ENCODE results near the gene ANKRD28.

DNA sequence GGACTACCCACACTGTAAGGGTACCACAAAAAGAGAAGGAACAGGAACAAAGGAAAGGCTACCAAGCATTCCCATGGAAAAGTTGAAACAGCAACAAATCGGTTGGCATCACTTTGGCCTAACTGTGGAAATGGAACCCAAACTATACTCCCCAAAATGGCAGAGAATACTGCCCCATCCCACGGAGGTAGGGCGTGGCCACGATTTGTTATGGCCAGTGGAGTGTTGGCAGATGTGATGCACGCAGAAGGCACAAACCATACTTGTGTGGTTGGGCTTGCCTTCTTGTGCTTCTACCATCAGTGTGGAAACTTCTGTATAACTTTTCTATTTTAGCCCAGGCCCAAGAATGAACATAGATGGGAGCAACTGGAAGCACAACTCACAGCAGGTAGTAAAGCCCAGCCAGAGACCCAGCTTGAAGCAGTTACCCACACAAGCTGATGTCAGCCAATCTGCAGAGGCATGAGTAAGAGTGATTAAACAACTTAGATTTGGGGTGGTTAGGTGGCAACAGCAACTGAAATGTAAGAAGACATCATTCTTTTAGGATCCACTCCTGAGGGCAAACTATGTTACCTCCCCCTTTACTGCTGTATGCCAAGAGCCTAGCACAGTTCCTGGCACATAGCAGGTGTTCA lies 132.1 kb downstream of the ANKRD28 start:
- TF ChIP-seq, protein P1, sequence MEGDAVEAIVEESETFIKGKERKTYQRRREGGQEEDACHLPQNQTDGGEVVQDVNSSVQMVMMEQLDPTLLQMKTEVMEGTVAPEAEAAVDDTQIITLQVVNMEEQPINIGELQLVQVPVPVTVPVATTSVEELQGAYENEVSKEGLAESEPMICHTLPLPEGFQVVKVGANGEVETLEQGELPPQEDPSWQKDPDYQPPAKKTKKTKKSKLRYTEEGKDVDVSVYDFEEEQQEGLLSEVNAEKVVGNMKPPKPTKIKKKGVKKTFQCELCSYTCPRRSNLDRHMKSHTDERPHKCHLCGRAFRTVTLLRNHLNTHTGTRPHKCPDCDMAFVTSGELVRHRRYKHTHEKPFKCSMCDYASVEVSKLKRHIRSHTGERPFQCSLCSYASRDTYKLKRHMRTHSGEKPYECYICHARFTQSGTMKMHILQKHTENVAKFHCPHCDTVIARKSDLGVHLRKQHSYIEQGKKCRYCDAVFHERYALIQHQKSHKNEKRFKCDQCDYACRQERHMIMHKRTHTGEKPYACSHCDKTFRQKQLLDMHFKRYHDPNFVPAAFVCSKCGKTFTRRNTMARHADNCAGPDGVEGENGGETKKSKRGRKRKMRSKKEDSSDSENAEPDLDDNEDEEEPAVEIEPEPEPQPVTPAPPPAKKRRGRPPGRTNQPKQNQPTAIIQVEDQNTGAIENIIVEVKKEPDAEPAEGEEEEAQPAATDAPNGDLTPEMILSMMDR (IDR thresholded peaks at IDR 0.05) = no peak
- no peak for TF ChIP-seq POLR2A (IDR thresholded peaks at IDR 0.05)
